Muscle of arm (tissue), 14 donors: ENCODE data around the gene NAP1L4. TPM values are rescaled to one million over a fixed set of nuclear protein-coding genes. Genes with fewer than 3 reads are reported as not detected.
A peak's percentile ranks its signal among the peaks of the same experiment; 100 is the strongest.

ENCODE experiments used
- DNase-seq: peaks from one replicate; pipeline ENCODE4 v3.0.0-alpha.2; 2013
- long read RNA-seq, 11 donors: transcript quantifications; one replicate each; lab custom pipeline, GENCODE V29; 2026
- polyA plus RNA-seq, 12 donors: library from polyadenylated mRNA; unstranded; fragments of 120-200 nt; gene quantifications; one replicate each; pipeline ENCODE4 v1.2.1, GENCODE V29; 2013; ENCODE audit not compliant: insufficient read length in 12 of 12

The NAP1L4 gene
- 100 to 1,000 TPM in 11 of 12 donors, not detected in 1; 102 to 170 (median 128) TPM for polyA plus RNA-seq
- long read RNA-seq, donor 1, transcript NAP1L4-222 (15 exons, 2,479 nt), result major isoform, 6 of 33 reads
- long read RNA-seq, donor 1, partial matches to known transcripts, result 25 of 33 reads
- long read RNA-seq, donor 1, other reads (novel, unspliced or antisense), result 0 of 33 reads
- long read RNA-seq, donor 2, partial matches to known transcripts, result 12 of 15 reads
- long read RNA-seq, donor 2, other reads (novel, unspliced or antisense), result 0 of 15 reads
- long read RNA-seq, donor 3, transcript NAP1L4-222 (15 exons, 2,479 nt), result major isoform, 5 of 6 reads
- long read RNA-seq, donor 3, partial matches to known transcripts, result 0 of 6 reads
- long read RNA-seq, donor 3, other reads (novel, unspliced or antisense), result 0 of 6 reads
- long read RNA-seq, donor 4, partial matches to known transcripts, result 5 of 9 reads
- long read RNA-seq, donor 4, other reads (novel, unspliced or antisense), result 0 of 9 reads
- long read RNA-seq, donor 5, result 0 reads
- long read RNA-seq, donor 6, partial matches to known transcripts, result 0 of 8 reads
- long read RNA-seq, donor 6, other reads (novel, unspliced or antisense), result 0 of 8 reads
- long read RNA-seq, donor 7, partial matches to known transcripts, result 0 of 4 reads
- long read RNA-seq, donor 7, other reads (novel, unspliced or antisense), result 0 of 4 reads
- long read RNA-seq, donor 8, transcript NAP1L4-222 (15 exons, 2,479 nt), result major isoform, 11 of 25 reads
- long read RNA-seq, donor 8, partial matches to known transcripts, result 10 of 25 reads
- long read RNA-seq, donor 8, other reads (novel, unspliced or antisense), result 0 of 25 reads
- long read RNA-seq, donor 9, transcript NAP1L4-222 (15 exons, 2,479 nt), result major isoform, 6 of 15 reads
- long read RNA-seq, donor 9, partial matches to known transcripts, result 5 of 15 reads
- long read RNA-seq, donor 9, other reads (novel, unspliced or antisense), result 0 of 15 reads
- long read RNA-seq, donor 10, transcript NAP1L4-222 (15 exons, 2,479 nt), result major isoform, 6 of 10 reads
- long read RNA-seq, donor 10, partial matches to known transcripts, result 0 of 10 reads
- long read RNA-seq, donor 10, other reads (novel, unspliced or antisense), result 0 of 10 reads
- long read RNA-seq, donor 11, transcript NAP1L4-222 (15 exons, 2,479 nt), result major isoform, 6 of 23 reads
- long read RNA-seq, donor 11, partial matches to known transcripts, result 10 of 23 reads
- long read RNA-seq, donor 11, other reads (novel, unspliced or antisense), result 0 of 23 reads

GRCh38 chr11:2992234-2992996 lies at the start of gene NAP1L4:
Gene NAP1L4, minus strand, starts transcription at chr11:2992329. Its CDS starts 13,109 bp downstream, at chr11:2979220.
- DNase-seq, result peak; percentile 97

- no peak for DNase-seq
Observed at GRCh38 chr11:3040881-3041280, 48.8 kb upstream of the NAP1L4 start.

DNA sequence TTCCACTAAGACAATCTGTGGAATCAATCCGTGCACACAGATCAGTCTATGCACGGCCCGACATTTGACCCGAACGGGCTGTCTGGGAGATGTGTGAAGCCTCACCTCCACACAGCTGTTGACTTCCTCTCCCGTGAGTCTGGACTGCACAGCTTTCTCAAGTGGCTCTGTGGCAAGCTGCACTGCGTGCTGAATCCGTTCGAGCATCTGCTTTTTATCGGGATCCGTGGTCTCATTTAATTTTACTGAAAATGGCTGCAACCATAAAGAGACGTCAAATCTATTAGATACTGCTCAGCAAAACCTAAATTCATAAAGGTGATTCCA lies 45.8 kb upstream of the NAP1L4 start:
- DNase-seq, result no peak

- peak; percentile 80 for DNase-seq
Observed at GRCh38 chr11:3037040-3037944, 45.2 kb upstream of the NAP1L4 start.

GRCh38 chr11:3036419-3036818 lies 44.3 kb upstream of the NAP1L4 start:
- DNase-seq, result no peak

- no peak for DNase-seq
Observed at GRCh38 chr11:3035333-3035732, 43.2 kb upstream of the NAP1L4 start.

- DNase-seq, result no peak
Observed at GRCh38 chr11:3030289-3031070, 38.4 kb upstream of the NAP1L4 start.

DNA sequence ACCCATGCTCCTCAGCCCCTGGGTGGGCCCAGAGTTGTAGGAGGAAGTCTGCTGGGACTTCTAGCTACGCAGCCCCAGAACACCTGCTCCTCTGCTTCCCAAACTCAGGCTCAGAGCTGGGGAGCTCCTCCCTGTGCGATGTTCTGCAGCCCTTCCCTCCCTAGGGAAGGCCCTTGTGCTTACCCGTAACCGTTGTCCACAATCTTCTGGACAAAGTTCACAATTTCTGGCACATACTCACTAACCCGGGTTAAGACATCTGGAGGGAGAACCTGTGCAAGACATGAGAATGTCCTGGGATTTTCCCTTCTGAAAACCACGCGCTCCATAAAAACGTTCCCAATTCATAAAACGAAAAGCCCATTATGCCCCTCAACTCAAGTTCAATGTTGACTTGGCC lies 36.7 kb upstream of the NAP1L4 start:
- no peak for DNase-seq

- DNase-seq, result no peak
Observed at GRCh38 chr11:3026803-3027202, 34.7 kb upstream of the NAP1L4 start.

- DNase-seq, result no peak
Observed at GRCh38 chr11:3022982-3023381, 30.9 kb upstream of the NAP1L4 start.

DNA sequence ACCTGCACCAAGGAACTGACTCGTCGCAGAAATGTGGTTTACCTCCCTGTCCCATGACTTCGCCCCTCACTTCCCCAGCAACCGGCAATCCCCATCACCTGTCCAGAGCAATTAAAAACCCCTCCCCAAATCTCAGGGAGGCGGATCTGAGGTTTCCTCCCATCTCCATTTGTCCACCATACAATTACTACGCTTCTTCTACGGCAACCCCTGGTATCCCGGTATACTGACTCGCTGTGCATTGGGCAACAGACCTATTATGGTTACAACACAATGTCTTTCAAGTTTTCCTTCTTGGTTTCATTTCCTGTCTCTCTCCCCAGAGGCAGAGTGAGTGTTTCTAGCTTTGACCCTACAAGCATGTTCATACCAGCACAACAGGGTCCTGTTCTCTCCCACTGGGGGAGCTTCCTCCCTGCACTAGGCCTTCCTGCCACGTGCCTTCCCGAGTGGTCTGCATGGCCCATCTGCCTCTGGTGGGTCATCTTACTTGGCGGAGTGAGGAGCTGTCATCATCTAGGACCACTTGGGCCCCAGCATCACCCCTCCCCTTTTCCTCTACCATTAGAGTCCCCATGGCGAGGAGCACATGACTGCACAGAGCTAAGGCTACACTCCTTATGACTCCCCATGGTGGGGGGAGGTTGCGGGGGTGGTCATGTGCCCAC lies 30.3 kb upstream of the NAP1L4 start:
- no peak for DNase-seq

DNA sequence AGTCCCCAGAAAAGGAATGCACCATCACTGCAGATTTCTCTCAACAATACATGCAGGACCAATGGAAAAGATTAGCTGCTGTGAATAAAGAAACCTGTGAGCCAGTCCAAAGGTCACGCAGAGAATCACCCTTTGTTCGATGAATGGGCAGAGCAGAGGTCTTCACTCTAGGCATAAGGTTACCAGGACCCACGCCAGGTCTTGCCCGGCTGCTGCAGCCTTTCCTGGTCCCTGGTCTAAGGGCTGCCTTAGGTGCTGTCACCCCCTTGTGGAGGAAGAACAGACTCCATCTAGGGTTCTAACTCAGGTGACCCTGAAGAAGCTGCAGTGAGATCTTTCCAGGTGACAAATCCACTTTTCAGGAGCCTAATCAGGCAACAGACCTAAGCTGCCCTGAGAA lies 29.0 kb upstream of the NAP1L4 start:
- no peak for DNase-seq

DNA sequence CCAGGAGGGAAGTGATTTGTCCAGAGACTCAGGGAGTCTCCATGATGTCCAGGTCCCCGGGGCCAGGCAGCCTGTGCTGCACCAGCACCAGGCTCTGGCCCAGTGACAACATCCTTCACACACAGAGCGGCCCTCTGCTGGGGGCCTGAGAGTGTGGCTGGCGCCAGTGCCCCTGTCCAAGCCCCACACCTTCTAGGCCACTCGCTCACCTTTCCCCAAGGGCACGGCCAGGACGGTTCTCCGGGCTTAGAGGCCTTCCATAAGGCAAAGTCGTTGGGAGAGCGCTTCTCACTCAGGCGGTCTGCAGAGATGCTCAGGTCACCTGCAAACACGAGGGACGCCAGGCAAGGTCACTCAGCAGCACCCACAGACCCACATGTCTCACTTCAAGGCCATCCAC lies 27.9 kb upstream of the NAP1L4 start:
- DNase-seq, result no peak

DNA sequence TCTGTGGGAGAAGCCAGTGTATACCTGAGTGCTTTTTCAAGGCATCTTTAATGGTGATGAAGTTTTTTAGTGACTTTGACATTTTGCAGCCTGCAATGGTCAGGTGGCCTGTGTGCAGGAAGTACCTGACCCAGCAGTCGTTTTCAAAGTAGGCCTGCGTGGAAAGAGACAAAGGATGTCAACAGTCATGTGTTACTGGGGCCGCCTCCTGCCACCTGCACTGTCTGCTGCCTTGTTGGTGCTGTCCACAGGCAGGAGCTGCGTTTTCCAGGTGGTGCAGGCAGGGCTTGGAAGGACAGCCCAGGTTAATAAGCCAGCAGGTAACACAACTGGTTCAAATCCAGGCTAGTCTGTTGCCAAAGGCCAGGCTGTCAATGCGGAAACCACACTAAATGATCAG lies 26.5 kb upstream of the NAP1L4 start:
- DNase-seq, result no peak

DNA sequence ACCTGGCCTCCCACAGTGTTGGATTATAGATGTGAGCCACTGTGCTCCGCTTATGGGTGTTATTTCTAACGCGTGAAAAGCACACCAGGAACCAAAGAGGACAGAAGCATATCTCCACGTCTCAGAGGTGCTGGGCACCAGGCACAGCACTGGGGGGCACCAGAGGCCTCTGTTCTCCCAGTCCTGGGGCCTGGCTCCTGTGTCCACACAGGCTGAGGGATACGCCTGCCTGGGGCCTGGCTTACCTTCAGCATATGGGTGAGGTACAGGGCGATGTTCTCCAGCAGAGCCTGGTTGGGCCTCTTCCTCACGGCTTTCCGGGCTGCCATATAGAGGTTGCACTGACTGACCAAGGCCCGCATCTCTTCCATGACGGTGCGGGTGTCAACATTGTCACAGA lies 24.7 kb upstream of the NAP1L4 start:
- no peak for DNase-seq

GRCh38 chr11:3015796-3016195 lies 23.7 kb upstream of the NAP1L4 start:
- DNase-seq, result no peak

- DNase-seq, result no peak
Observed at GRCh38 chr11:3014943-3015342, 22.8 kb upstream of the NAP1L4 start.

- DNase-seq, result no peak
Observed at GRCh38 chr11:3014057-3014938, 22.2 kb upstream of the NAP1L4 start.
